NCI-H460 (cell line): ENCODE measurements around the gene PIEZO2. TPM values are rescaled to one million over a fixed set of nuclear protein-coding genes. Genes with fewer than 3 reads are reported as not detected.

ENCODE experiments used
- DNase-seq: peaks from one replicate; pipeline ENCODE4 v3.0.0-alpha.2; 2016; ENCODE audit warnings: low read depth; ENCODE audit errors: extremely low read depth
- total RNA-seq: library from RNA; depleted of rRNA; stranded (reverse); fragments of >200 nt; shearing (Covaris generic); gene quantifications from 2 replicates; pipeline ENCODE4 v1.2.3, GENCODE V29; 2014

The PIEZO2 gene
- total RNA-seq, 1 experiment from 2014 or later, result not detected

DNA sequence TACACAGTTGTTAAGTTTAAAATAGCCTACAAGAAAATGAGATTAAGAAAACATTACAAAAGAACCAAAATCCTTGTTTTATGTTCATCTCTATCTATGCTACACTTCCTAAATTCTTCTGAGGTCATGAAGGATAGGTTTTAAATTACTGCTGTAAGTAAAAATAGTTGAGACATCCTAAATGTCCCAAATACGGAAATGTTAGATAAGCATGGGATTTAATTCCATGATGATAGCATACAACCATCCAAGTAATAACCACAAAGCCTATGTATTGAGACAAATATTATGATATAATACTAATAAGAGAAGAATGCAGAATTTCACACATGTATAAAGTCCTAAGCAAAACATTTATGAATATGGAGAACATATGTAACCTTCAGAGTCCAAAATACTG is 34.1 kb downstream of the PIEZO2 start:
- DNase-seq, result no peak

DNA sequence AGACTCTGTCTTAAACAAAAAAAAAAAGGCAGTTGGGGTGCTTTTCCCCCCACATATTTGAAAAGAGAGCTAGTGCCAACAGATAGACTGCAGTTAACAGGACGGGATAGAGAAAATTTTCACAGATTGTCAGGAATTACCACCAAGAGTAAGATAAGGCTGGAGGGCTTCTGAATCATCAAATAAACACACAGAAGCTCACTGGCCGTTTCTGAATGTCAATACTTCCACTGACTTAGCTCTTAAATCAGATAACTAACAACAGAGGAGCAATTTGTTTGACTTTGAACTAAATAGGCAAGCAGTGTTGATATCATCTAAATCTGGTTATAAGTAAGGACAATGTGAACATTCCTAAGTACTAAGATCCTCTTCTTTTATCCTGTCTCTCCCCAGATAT is 34.7 kb downstream of the PIEZO2 start:
- no peak for DNase-seq

DNA sequence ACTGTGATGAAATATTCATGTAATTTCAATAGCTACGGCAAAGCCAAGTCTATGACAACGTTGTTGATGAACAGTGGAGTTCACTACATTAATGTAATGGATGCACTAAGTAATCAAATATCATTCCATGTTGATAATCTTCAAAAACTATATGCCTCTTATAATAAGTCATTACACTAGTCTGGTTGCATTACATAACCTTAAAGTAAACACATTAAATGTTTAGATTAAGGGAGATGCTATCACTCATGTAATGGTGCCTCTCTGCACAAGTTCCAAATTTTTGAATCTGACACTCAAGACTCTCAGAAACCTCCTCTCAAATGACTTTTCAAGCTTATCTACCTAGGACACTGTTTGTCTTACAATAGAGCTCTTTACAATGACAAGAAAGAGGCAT is 35.4 kb downstream of the PIEZO2 start:
- DNase-seq, result no peak

DNA sequence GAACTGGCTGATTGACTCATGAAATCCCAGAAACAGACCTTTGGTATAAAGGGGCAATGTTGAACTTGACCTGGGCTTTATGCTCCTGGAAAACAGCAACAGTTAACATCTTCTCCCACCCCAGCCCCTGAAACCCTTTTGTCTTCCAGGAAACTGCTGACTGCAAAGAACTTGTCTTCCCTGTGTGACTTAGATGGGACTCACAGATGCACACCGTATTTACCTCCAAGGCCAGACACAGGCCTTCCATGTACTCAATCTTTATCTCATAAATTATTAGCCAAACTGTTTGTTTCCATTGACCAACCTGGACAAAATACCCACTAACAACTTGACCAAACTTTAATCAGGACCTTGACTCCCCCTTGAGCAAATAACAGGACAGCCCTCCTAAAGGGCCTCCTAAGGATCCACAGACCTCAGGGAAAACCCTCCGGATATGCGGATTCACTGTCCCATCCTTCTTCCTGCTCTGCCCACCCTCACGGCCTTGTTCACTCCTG is 36.3 kb downstream of the PIEZO2 start:
- DNase-seq, result no peak

DNA sequence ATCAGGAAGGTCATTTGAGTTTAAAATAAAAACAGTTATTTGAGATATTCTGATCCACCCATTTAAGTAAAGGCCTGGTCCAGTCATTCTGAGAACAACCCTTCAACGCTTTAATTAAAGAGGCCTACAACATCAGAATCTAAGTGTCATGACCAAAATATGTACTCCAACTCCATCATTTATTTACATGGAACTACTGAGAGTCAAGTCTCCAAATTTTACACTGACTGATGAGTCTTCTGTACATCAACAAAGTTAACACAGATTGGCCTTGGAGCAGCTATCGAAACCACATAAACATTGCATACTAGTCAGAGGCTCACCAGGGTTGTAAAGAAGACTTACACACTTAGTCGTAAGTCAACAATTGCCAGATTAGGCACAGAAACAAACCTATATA is 37.1 kb downstream of the PIEZO2 start:
- DNase-seq, result no peak

DNA sequence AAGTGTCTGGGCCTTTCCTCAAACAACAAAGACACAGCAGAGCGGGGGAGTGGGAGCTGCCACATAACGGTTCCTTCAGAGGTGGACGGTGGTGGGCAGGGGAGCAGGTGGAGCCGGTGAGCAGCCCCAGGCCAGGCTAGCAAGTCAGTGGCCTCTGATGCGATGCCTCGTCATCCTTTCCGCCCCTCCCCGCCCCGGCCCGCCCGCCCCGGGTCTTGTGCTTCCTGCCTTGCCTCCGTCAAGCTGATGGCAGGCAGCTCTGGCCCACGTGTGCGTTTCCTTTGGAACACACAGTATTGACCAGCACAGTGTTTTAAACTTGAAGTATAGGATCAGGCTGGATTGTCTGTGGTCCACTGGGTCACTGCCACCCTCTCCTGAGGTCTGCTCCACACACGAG is 38.9 kb downstream of the PIEZO2 start:
- DNase-seq, result no peak

DNA sequence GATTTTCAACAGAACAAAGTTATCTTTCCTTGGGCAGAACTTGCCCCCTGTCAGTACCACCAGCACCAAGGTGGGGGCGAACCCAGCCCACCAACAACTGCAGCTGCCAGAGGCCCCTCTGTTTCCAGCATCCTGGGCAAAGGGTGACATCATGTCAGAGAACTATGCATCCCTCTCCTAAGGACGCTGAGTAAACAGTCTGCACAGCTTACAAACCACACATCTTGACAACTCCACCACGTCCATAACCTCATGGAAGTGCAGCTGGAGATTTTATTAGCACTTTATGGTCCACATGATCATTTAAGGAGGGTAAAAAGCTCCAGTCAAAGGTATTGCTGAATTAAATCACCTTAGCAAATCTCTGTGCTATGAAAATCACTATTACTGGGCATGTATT is 40.4 kb downstream of the PIEZO2 start:
- DNase-seq, result no peak

DNA sequence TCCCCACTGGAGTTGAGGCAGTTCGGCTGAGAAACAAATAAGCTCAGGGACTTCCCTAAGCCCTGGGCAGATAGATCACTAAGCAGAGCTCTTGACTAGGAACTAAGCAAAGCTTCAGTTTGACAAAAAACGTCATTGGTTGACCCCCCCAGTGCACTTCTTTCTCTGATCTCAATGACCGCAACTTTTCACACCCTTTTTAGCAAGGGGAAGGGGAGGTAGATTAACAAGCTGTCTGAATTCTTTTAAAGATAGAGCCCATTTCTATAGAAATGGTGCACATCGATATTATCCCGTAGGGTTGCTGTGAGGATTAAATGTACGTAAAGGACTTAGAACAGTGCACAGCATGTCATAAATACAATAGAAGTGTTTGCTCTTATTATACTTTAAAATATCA is 42.5 kb downstream of the PIEZO2 start:
- no peak for DNase-seq

DNA sequence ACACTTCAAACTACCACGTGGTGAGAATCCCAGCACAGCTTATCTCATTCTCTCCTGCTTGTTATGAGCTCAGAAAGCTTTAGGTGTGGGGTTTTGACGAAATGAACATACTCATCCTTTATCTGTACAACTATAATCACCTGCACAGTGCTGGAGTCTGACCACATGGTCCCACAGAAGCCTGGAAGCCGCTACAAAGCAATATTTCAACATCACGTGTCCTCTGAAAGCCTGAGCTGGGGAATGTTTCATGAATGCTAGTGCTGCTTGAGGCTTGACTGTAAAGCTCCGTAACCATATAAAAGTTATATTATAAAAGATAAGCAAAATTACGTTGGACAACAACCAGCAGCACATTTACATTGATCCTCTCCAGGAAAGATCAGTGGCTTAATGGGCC is 43.9 kb downstream of the PIEZO2 start:
- no peak for DNase-seq

DNA sequence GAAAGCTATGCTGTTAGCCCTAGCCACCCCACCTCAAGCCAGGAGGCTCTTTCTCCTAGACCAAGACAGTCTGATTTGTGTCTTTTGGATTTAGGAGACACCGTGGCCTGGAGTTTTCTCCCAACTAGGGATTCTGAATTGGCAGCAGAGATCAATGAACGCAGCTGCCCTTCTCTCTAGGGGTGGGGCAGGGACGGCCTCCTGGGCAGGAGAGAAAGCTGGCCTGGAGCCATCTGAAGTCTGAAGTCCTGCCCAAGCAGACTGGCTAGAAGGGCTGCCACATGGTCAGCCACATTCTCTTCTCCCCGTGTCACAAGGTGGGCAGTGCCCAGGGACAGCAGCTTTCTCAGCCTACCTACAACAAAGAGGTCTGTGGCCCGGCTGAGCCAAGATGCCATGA is 45.1 kb downstream of the PIEZO2 start:
- DNase-seq, result no peak

DNA sequence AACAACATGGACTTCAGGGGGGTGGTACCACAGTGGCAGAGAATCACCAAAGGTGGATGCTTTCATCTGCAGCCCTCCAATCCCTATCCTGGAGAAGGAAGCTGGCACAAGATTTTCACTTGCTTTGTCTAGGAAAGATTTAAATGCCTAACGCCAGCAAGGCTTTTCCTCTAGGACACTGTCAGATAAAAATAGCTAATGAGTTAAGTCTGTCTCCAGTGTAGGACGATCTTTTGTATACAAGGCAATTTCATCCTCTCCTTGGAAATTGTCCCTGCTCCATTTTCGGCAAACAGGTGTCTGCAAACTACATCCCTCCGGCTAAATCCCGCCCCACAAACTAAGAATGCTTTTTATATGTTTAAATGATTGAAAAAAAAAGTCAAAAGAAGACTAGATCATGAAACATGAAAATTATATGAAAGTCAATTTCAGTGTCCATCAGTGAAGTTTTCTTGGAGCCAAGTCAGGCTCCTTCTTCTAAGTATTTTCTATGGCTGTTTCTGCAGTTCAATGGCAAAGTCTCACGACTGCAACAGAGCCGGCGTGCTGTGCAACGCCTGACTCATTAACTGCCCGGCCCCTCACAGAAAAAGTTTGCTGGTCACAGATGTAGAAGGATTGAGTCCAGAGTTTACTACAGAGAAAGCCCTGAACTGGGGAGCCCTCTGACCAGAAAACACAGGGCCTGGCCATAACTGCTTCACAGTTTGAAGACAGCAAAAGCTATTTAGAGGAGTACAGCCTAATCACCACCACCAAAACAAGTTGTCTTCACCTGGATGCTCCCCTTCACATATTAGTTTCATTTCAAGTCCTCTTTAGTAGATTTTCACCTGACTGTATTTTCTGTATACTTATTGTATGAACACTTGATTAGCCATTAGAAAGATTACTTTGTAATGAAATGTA is 52.3 kb downstream of the PIEZO2 start:
- DNase-seq, result no peak

DNA sequence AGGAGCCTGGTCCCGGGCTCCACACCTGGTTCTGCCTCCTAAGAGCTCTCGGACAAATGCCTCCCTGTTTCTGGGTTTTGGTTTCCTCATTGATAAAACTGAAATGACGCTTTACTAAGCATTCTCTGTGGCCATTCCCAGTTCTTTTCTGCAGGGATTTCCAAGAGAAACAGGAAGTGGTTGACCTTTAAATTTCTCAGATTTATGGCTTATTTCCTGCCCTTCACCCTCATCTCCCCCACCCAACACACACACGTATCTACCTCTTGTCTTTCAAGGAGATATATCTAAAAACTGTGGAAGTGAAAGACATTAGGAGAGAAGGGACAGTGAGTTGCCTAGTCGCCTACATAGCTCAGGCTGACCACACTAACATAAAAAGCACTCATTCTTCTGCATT is 53.0 kb downstream of the PIEZO2 start:
- no peak for DNase-seq

DNA sequence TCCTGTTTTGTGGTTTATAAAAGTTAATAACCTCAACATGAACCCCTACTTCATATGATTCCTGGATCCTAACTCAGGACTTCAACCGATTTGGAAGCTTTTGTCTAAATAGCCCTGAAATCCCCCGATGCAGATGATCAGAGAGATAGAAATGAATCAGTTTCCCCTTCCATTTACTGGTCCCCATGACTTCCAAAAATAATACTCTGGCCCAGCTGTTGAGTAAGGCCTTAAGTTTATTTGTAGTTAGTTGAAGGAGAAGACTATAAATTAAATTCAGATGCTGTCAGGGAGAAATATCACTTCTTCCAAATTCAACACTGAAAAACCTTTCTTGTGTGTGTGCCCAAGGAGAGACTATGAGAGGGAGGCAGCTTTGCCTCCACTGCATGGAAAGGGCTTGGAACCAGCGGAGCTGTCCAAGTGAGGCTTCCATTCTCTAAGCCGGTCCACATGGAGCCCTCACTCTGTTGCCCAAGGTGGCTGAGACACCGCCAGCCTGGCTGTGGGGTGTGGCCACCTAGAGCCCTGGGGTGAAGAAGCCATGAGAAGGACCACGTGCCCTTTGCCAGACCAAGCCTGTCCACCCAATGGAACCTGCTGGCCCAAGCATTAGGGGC is 53.6 kb downstream of the PIEZO2 start:
- DNase-seq, result no peak

DNA sequence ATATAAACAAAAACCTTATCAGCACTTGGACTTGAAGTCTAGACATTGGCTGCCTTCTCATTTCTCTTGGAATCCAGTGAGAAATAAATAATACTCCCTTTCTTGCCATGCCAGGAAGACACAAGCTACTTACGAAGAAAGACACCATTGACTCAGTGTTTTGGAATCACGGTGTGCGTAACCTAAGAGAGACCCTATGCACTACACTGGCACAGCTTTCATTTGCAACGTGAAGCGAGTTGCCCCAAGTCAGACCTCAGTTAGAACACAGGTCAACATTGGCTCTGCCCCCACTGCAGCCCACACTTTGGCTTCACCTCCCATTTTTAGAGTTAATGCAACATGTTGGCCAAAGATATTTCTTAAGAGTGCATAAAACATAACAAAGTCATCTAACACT is 54.2 kb downstream of the PIEZO2 start:
- no peak for DNase-seq

DNA sequence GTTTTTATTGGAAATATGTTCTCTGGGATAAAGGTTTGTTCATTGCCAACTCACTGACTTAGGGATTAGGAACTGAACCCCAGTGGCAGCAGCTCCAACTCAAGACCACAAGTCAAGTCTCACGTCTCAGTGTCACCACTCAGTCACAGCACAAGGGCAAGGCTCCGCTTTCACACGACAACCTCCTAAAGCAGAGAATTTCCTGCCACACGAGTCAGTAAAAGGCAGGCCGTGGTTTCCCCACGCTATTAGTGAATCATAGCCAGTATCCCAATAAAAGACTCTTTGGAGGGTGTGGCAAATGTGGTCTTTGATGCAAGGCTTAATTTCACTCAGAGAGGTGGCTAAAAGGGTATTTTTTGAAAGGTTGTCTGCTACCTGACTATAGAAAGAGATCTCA is 57.6 kb downstream of the PIEZO2 start:
- DNase-seq, result no peak

DNA sequence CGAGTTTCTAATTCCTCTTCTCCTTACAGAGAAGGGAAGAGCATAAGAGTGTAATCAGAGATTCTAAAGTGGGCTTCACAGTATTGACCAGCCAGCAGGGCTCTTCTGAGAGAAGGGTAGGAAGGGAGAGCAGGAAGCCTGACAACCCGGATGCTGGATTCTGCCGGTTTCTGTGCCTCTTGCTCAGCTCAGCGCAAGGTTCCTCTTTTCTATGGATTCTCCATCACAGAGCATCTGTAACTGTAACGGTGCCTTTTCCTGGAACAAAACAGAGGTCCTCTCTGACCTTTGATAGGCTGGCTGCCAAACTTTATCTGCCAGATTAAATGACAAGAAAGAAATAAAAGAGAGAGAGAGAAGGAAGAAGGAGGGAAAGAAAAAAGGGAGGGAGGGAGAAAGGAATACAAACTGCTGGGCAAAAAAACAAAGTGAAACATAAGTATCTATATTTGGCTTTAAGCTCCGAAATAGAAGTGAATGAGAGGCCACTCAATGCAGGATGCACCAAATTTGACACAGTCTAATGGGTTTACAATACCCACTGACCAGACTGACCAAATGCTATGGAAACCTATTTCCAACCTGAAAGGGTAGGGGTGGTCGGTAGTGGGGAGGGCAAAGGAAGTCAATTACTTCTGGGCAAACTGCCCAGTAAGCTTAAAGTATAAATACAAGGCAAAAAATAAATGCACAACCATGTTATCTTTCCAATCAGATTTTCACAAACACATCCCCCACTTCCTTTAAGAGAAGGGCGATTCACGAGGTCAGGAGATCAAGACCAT is 59.2 kb downstream of the PIEZO2 start:
- DNase-seq, result no peak

DNA sequence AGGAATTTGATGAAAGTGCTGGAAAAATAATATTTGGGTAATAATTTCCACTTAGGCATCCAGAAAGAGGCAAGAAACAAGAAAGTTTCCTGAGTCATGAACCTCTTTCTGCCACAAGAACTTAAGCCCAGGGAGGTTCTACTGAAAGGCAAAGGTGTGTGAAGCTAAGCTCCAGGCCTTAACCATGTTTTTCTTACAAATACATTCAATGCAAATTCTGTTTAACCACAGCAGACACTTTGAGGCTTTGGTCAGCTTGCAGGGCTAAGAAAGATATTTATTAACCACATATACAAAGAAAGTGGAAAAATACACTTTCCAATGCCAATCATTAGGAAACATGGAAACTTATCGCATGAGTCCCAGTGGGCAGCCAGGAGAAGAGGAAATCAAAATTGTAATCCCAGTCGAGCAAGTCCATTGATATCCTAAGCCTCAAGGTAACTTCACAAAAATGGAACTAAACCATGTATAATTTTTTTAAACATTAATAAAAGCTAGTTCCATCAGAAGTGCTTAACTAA is 68.3 kb downstream of the PIEZO2 start:
- DNase-seq, result no peak

DNA sequence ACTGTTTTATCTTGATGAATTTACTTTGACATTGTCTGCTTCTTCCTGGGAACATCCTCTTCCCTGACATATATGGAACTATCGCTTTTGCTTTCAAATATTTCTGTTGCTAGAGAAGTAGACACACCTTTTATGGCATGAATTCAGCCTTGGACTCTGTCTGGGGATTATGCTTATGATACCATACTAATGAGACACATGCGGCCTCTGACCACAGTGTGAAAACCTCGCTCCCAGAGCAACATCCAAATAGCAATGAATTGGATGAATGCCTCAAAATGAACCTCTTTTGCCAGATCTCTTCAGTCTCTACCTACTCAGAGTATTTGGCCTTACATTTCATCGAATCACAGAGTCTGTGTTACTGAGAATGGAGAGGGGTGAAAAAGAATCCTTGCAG is 70.9 kb downstream of the PIEZO2 start:
- DNase-seq, result no peak

DNA sequence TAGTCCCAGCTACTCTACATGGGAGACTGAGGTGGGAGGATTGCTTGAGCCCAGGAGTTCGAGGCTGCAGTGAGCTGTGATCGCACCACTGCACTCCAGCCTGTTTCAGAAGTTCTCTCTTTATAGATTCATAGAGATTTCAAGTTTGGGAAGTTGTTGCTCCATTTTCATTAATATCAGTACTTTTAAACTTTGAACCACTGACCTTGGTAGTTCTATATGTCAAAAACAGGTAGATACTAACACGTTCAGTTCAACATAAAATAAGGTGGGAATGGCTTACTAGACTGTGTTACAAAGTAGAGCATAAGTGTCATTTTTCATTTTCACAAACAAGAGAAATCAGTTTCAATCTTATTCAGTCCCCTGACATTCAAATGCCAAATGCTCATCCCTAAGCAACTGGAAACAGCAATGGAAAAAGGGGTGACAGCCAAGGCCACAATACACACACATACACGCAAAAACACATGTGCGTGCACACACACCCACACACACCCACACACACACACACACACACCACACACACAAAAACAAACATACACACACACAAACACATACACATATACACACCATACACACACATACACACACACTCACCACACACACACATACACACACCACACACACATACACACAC is 71.7 kb downstream of the PIEZO2 start:
- DNase-seq, result no peak

DNA sequence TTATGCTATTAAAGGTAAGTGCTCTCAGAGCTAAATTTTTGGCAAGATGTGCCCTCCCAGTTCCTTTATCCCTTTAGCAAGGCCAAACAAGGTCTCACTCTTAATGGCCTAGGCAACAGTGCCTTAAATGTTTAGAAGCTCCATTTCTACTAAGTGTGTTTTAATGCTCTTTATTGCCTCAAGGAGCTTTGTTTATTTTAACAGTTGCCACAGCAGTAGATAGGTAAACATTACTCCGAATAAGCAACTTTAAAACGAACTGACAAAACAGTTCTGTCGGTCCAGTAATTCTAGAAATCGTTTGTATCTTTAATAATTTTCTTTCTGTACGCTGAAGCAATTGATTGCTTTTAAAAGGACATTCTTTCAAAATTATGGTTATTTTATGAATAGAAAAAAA is 74.5 kb downstream of the PIEZO2 start:
- DNase-seq, result no peak

DNA sequence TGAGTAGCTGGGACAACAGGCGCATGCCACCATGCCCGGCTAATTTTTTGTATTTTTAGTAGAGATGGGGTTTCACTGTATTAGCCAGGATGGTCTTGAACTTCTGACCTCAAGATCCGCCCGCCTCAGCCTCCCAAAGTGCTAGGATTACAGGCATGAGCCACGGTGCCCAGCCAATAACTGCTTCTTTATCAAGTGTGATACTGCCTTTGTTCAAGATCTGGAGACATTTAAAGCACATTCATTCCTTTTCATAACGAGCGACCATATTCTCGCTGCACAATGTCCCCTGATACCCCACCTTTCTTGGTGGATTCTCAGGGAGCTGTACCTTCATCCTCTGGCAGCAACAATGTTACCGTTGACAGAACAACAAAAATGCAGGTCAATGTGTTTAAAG is 75.4 kb downstream of the PIEZO2 start:
- no peak for DNase-seq
